Measurements from ENCODE around the gene KIDINS220. TPM values are rescaled to one million over a fixed set of nuclear protein-coding genes. Genes with fewer than 3 reads are reported as not detected.
A peak's percentile ranks its signal among the peaks of the same experiment; 100 is the strongest.

Gene KIDINS220
- total RNA-seq, 1 donor from 2014 or later: 45.3 TPM

- TF ChIP-seq CTCF (IDR thresholded peaks at IDR 0.05; ENCODE audit: insufficient read depth, low read length, severe bottlenecking): no peak
- Histone ChIP-seq H3K36me3 (ENCODE audit: control insufficient read depth, insufficient read depth, low read length) (no peaks in the 10 kb centered on the region), H3K4me3 (ENCODE audit: low read depth, low read length) (no peak overlapping the region), H3K27me3 (ENCODE audit: control insufficient read depth, insufficient read depth, low read length) (peaks cover 2% of the 10 kb centered on the region)
- no peak for FAIRE-seq
- no peak for DNase-seq (ENCODE audit: low read depth)
Observed at GRCh38 chr2:8684540-8684877, 152.9 kb downstream of the KIDINS220 start.

- H3K27me3 ChIP-seq (ENCODE audit: control insufficient read depth, insufficient read depth, low read length): peaks cover 2% of the 10 kb centered on the region
- TF ChIP-seq CTCF (IDR thresholded peaks at IDR 0.05; ENCODE audit: insufficient read depth, low read length, severe bottlenecking): no peak
- DNase-seq (ENCODE audit: low read depth): peak; percentile 46
- no peaks in the 10 kb centered on the region for H3K36me3 ChIP-seq (ENCODE audit: control insufficient read depth, insufficient read depth, low read length)
- no peak for FAIRE-seq
- peak overlapping the region; percentile 45 for H3K4me3 ChIP-seq (ENCODE audit: low read depth, low read length)
Observed at GRCh38 chr2:8682719-8683667, 154.4 kb downstream of the KIDINS220 start.

GRCh38 chr2:8681786-8682692 lies 155.4 kb downstream of the KIDINS220 start, which contains the start of gene ID2:
Gene ID2 (plus strand): TSS chr2:8682056. CDS start chr2:8682166, 110 bp downstream.
- TF ChIP-seq CTCF (IDR thresholded peaks at IDR 0.05; ENCODE audit: insufficient read depth, low read length, severe bottlenecking): peak; percentile 7
- FAIRE-seq (no peak), DNase-seq (ENCODE audit: low read depth) (peak; percentile 85)
- peaks cover 9% of the 10 kb centered on the region for H3K27me3 ChIP-seq (ENCODE audit: control insufficient read depth, insufficient read depth, low read length)
- H3K4me3 ChIP-seq (ENCODE audit: low read depth, low read length): peak within 1 kb of the TSS; percentile 45
- H3K36me3 ChIP-seq (ENCODE audit: control insufficient read depth, insufficient read depth, low read length): no peaks in the 10 kb centered on the region

- Histone ChIP-seq H3K36me3 (ENCODE audit: control insufficient read depth, insufficient read depth, low read length) (no peaks in the 10 kb centered on the region), H3K4me3 (ENCODE audit: low read depth, low read length) (peak overlapping the region; percentile 45), H3K27me3 (ENCODE audit: control insufficient read depth, insufficient read depth, low read length) (peaks cover 19% of the 10 kb centered on the region)
- DNase-seq (ENCODE audit: low read depth) (peak; percentile 58), FAIRE-seq (no peak)
- no peak for TF ChIP-seq CTCF (IDR thresholded peaks at IDR 0.05; ENCODE audit: insufficient read depth, low read length, severe bottlenecking)
Observed at GRCh38 chr2:8680822-8681760, 156.3 kb downstream of the KIDINS220 start.

All from bronchial epithelial cell (primary cell).